B cell (primary cell): ENCODE results near the gene SPPL2C. TPM values are rescaled to one million over a fixed set of nuclear protein-coding genes. Genes with fewer than 3 reads are reported as not detected.

Experiments
- ATAC-seq: fragments of 200-7000 bp; cut with Tn5 transposase; one replicate; pipeline ENCODE4 v1.10.0; 2021; ENCODE audit warnings: low read depth, mild to moderate bottlenecking, moderate number of reproducible peaks, moderate library complexity
- CTCF ChIA-PET: fragments of 350-600 bp; sonication (Branson Sonifier 250); formaldehyde crosslinking; loops from one replicate; lab custom pipeline; 2021; ENCODE audit warnings: antibody characterized with exemption, inconsistent platforms; lab: Charles Lee
- POLR2A ChIA-PET: fragments of 350-600 bp; sonication (Branson Sonifier 250); formaldehyde crosslinking; loops from one replicate; lab custom pipeline; 2021; ENCODE audit warnings: antibody characterized with exemption; lab: Charles Lee
- DNase-seq: peaks from one replicate; pipeline ENCODE4 v3.0.0; 2013
- H2AFZ ChIP-seq: 2 replicates; pipeline ENCODE4 v1.6.1; 2012; ENCODE audit warnings: mild to moderate bottlenecking, low read depth, low read length; ENCODE audit not compliant: insufficient read depth, poor library complexity, severe bottlenecking
- H3K27ac ChIP-seq, 2 donors: 1 replicate in 1 of 2; 2 replicates in 1 of 2; pipeline ENCODE4 v1.5.1; 2012 to 2013; ENCODE audit warnings: low read length in 2 of 2, mild to moderate bottlenecking in 2 of 2, moderate library complexity in 1 of 2
- H3K27me3 ChIP-seq, 4 experiments: fragments of 200-600 bp in 1 of 4; sonication (generic) in 1 of 4; replicated peaks in 1 of 4; 1 replicate in 2 of 4; 2 replicates in 2 of 4; pipeline versions ENCODE4 v1.6.1 to v1.7.0; 2013 to 2016; ENCODE audit warnings: low read length in 3 of 4, mild to moderate bottlenecking in 2 of 4, mixed read lengths in 1 of 4, moderate library complexity in 1 of 4; ENCODE audit not compliant: insufficient read depth in 4 of 4, control insufficient read depth in 3 of 4; ENCODE audit errors: control extremely low read depth in 1 of 4
- H3K36me3 ChIP-seq, 2 experiments: replicated peaks in 1 of 2; 1 replicate in 1 of 2; 2 replicates in 1 of 2; pipeline versions ENCODE4 v1.6.1 to v1.7.1; 2013; ENCODE audit warnings: low read length in 1 of 2; ENCODE audit not compliant: insufficient read depth in 2 of 2, control insufficient read depth in 1 of 2; ENCODE audit errors: control extremely low read depth in 1 of 2, extremely low read depth in 1 of 2
- H3K4me1 ChIP-seq, 2 donors: fragments of 200-600 bp in 1 of 2; sonication (generic) in 1 of 2; 1 replicate in 1 of 2; 2 replicates in 1 of 2; pipeline versions ENCODE4 v1.5.1 to v1.6.1; 2013 to 2017; ENCODE audit warnings: low read length in 2 of 2; ENCODE audit not compliant: control insufficient read depth in 2 of 2, insufficient read depth in 2 of 2
- H3K4me2 ChIP-seq: replicated peaks from 2 replicates; pipeline ENCODE3; 2012; ENCODE audit warnings: mild to moderate bottlenecking, low read depth, low read length; ENCODE audit not compliant: poor library complexity, severe bottlenecking
- H3K4me3 ChIP-seq, 5 experiments: fragments of 200-600 bp in 1 of 5; sonication (generic) in 1 of 5; 1 replicate in 3 of 5; 2 replicates in 2 of 5; pipeline versions ENCODE4 v1.5.1 to v1.7.0; 2011 to 2016; ENCODE audit warnings: low read length in 4 of 5, mild to moderate bottlenecking in 4 of 5, low read depth in 2 of 5, control low read depth in 1 of 5, moderate library complexity in 1 of 5; ENCODE audit not compliant: insufficient read depth in 1 of 5; ENCODE audit errors: control extremely low read depth in 1 of 5, extremely low read depth in 1 of 5
- H3K79me2 ChIP-seq: fragments of 200-600 bp; sonication (generic); one replicate; pipeline ENCODE4 v1.6.0; 2016; ENCODE audit warnings: low read length; ENCODE audit not compliant: control insufficient read depth, insufficient read depth
- H3K9ac ChIP-seq: fragments of 200-600 bp; sonication (generic); 2 replicates; pipeline ENCODE4 v1.6.1; 2017; ENCODE audit warnings: mild to moderate bottlenecking, low read length, moderate library complexity
- H3K9me3 ChIP-seq, 3 donors: one replicate each; pipeline versions ENCODE4 v1.6.1 to v1.7.1; 2013; ENCODE audit warnings: low read length in 2 of 3; ENCODE audit not compliant: control insufficient read depth in 2 of 3, insufficient read depth in 1 of 3; ENCODE audit errors: control extremely low read depth in 1 of 3
- H4K20me1 ChIP-seq: 2 replicates; pipeline ENCODE4 v1.6.0; 2012; ENCODE audit warnings: mild to moderate bottlenecking, low read length; ENCODE audit not compliant: insufficient read depth, control insufficient read depth, poor library complexity, severe bottlenecking
- H3K27ac Mint-ChIP-seq: one replicate; pipeline ENCODE4 v1.8.0; 2021; ENCODE audit warnings: mixed read lengths
- H3K27me3 Mint-ChIP-seq: one replicate; pipeline ENCODE4 v1.8.0; 2021; ENCODE audit warnings: mixed read lengths
- H3K4me1 Mint-ChIP-seq: one replicate; pipeline ENCODE4 v1.8.0; 2021; ENCODE audit warnings: mixed read lengths
- H3K4me3 Mint-ChIP-seq: one replicate; pipeline ENCODE4 v1.8.0; 2021; ENCODE audit warnings: mixed read lengths
- H3K9me3 Mint-ChIP-seq: one replicate; pipeline ENCODE4 v1.8.0; 2022; ENCODE audit warnings: mixed read lengths; ENCODE audit not compliant: insufficient read depth
- EZH2 ChIP-seq: IDR thresholded peaks from 2 replicates; pipeline ENCODE4 v1.6.1; 2012; ENCODE audit warnings: borderline replicate concordance, low read depth, mild to moderate bottlenecking, moderate library complexity, low read length; ENCODE audit not compliant: insufficient read depth, poor library complexity, severe bottlenecking
- WGBS: methylation state at CpG from one replicate; pipeline ENCODE4 v1.1.5; 2013; ENCODE audit warnings: missing lambda C conversion rate; ENCODE audit not compliant: insufficient coverage; 5-methylcytosine and 5-hydroxymethylcytosine counted together
- intact Hi-C: fragments of 100-400 bp; cut with micrococcal nuclease; formaldehyde crosslinking; loops from one replicate; pipeline ENCODE4 v1.10.0; 2022
- polyA plus RNA-seq: library from polyadenylated mRNA; depleted of rRNA; stranded (reverse); fragments of >200 nt; gene quantifications from 2 replicates; pipeline ENCODE4 v1.2.3, GENCODE V29; 2012
- total RNA-seq, 2 donors: library from RNA; stranded (reverse); fragments of 120-200 nt in 1 of 2; gene quantifications; 1 replicate in 1 of 2; 2 replicates in 1 of 2; pipeline versions ENCODE4 v1.2.3 to v1.2.4, GENCODE V29; 2013 to 2022
- TF ChIP-seq, protein P1 (sequence below): fragments of 200-600 bp; IDR thresholded peaks from one replicate; pipeline ENCODE4 v1.8.0; 2022; ENCODE audit warnings: antibody characterized with exemption, mild to moderate bottlenecking

The SPPL2C gene
- total and polyA plus RNA-seq, 2 donors (not counting 1 experiment from before 2014, with no cell fraction given): not detected

GRCh38 chr17:45836047-45837044 lies 8.3 kb upstream of the SPPL2C start:
- POLR2A ChIA-PET: no interaction called here
- Histone ChIP-seq H3K4me3 (no peak overlapping the region), H3K9me3 (no peaks in the 10 kb centered on the region), H3K27ac (no peak overlapping the region), H2AFZ (no peak overlapping the region), H3K36me3 (no peaks in the 10 kb centered on the region), H3K4me2 (no peak overlapping the region), H3K79me2 (no peaks in the 10 kb centered on the region), H3K9ac (no peak overlapping the region), H3K4me1 (no peaks in the 10 kb centered on the region), H3K27me3 (peaks cover 0 to 6% (median 0%) of the 10 kb centered on the region in 4 experiments), H4K20me1 (no peaks in the 10 kb centered on the region)
- TF ChIP-seq EZH2: no peak
- TF ChIP-seq, protein P1, sequence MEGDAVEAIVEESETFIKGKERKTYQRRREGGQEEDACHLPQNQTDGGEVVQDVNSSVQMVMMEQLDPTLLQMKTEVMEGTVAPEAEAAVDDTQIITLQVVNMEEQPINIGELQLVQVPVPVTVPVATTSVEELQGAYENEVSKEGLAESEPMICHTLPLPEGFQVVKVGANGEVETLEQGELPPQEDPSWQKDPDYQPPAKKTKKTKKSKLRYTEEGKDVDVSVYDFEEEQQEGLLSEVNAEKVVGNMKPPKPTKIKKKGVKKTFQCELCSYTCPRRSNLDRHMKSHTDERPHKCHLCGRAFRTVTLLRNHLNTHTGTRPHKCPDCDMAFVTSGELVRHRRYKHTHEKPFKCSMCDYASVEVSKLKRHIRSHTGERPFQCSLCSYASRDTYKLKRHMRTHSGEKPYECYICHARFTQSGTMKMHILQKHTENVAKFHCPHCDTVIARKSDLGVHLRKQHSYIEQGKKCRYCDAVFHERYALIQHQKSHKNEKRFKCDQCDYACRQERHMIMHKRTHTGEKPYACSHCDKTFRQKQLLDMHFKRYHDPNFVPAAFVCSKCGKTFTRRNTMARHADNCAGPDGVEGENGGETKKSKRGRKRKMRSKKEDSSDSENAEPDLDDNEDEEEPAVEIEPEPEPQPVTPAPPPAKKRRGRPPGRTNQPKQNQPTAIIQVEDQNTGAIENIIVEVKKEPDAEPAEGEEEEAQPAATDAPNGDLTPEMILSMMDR: no peak
- Mint-ChIP-seq H3K4me3 (no peak overlapping the region), H3K27ac (no peak overlapping the region), H3K4me1 (no peaks in the 10 kb centered on the region), H3K9me3 (no peaks in the 10 kb centered on the region), H3K27me3 (peaks cover 9% of the 10 kb centered on the region)
- no peak for ATAC-seq
- 86% methylated on average over 17 of the region's 20 CpGs for WGBS
- no peak for DNase-seq
- CTCF ChIA-PET: interaction anchor here (1.1 to 2.3 kb wide), 2 partner anchors 169 to 197 kb away, joined by 3 to 11 read pairs; no protein-coding TSS in a partner anchor
- intact Hi-C loops: no loop called here

DNA sequence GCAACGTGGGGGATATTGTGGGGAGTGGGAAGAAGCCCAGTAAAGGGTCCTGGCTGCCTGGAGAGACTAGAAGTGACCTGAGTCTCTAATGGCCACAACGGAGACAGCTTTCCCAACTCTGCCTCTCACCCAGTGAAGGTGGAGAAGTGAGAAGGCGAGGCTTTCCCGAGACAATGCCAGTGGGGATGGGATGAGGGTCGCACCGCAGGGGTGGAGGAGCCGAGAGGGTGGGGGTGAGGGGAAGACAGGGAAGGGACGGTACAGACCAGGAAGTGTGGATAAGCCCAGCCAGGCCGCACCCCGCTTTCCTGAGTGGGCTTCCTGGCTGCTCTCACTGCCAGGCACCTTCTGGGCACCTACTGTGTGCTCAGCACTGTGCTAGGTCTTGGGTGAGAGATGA lies 7.5 kb upstream of the SPPL2C start:
- Mint-ChIP-seq H3K9me3 (no peaks in the 10 kb centered on the region), H3K4me1 (no peaks in the 10 kb centered on the region), H3K4me3 (no peak overlapping the region), H3K27me3 (peaks cover 9% of the 10 kb centered on the region), H3K27ac (no peak overlapping the region)
- H3K4me1 ChIP-seq: no peaks in the 10 kb centered on the region
- no peak overlapping the region for H3K27ac ChIP-seq
- peaks cover 0 to 6% (median 0%) of the 10 kb centered on the region in 4 experiments for H3K27me3 ChIP-seq
- ChIA-PET POLR2A (no interaction called here), CTCF (interaction anchor here (2.3 kb wide), 1 partner anchor 197 kb away, joined by 11 read pairs; no protein-coding TSS in a partner anchor)
- H3K36me3 ChIP-seq: no peaks in the 10 kb centered on the region
- intact Hi-C loops: no loop called here
- 75% methylated on average over 9 of the region's 10 CpGs for WGBS
- no peak overlapping the region for H3K4me3 ChIP-seq
- H3K9me3 ChIP-seq: no peaks in the 10 kb centered on the region
- TF ChIP-seq, protein P1: no peak
- TF ChIP-seq EZH2: no peak
- H2AFZ ChIP-seq: no peak overlapping the region
- ATAC-seq: no peak
- DNase-seq: no peak
- H4K20me1 ChIP-seq: no peaks in the 10 kb centered on the region
- H3K9ac ChIP-seq: no peak overlapping the region
- no peaks in the 10 kb centered on the region for H3K79me2 ChIP-seq
- H3K4me2 ChIP-seq: no peak overlapping the region
